Progenitor cell of endocrine pancreas (in vitro differentiated cells): ENCODE data around the gene PERCC1. TPM values are rescaled to one million over a fixed set of nuclear protein-coding genes. Genes with fewer than 3 reads are reported as not detected.

Source experiments
- DNase-seq: peaks from one replicate; pipeline ENCODE4 v3.0.0; 2021; ENCODE audit warnings: low spot score; ENCODE audit not compliant: unreplicated experiment
- H3K27ac Mint-ChIP-seq: 2 replicates; pipeline ENCODE4 v1.8.0; 2021; ENCODE audit warnings: mild to moderate bottlenecking, moderate library complexity, mixed read lengths
- H3K27me3 Mint-ChIP-seq: 2 replicates; pipeline ENCODE4 v1.8.0; 2021; ENCODE audit warnings: mixed read lengths
- H3K36me3 Mint-ChIP-seq: 2 replicates; pipeline ENCODE4 v1.8.0; 2022; ENCODE audit warnings: mixed read lengths; ENCODE audit not compliant: insufficient read depth
- H3K4me1 Mint-ChIP-seq: 2 replicates; pipeline ENCODE4 v1.8.0; 2021; ENCODE audit warnings: low read depth, mixed read lengths
- H3K4me3 Mint-ChIP-seq: 2 replicates; pipeline ENCODE4 v1.8.0; 2021; ENCODE audit warnings: low read depth, mild to moderate bottlenecking, moderate library complexity, mixed read lengths
- H3K9me3 Mint-ChIP-seq: 2 replicates; pipeline ENCODE4 v1.8.0; 2021; ENCODE audit warnings: low read depth, mixed read lengths
- total RNA-seq: library from RNA; stranded (reverse); gene quantifications from 2 replicates; pipeline ENCODE4 v1.2.1, GENCODE V29; 2021
- TF ChIP-seq, protein P1 (sequence below): fragments of 200-600 bp; sonication (generic); IDR thresholded peaks from one replicate; pipeline ENCODE4 v1.5.0; 2021; ENCODE audit warnings: antibody characterized with exemption, mild to moderate bottlenecking; ENCODE audit not compliant: unreplicated experiment

PERCC1 gene
- total RNA-seq, 1 donor from 2014 or later, result 7.6 TPM

GRCh38 chr16:1450218-1450617 lies 19.3 kb downstream of the PERCC1 start:
- Mint-ChIP-seq H3K4me3 (no peak overlapping the region), H3K36me3 (peaks cover 2% of the 10 kb centered on the region), H3K9me3 (no peaks in the 10 kb centered on the region), H3K27ac (no peak overlapping the region), H3K27me3 (no peaks in the 10 kb centered on the region), H3K4me1 (no peaks in the 10 kb centered on the region)
- no peak for DNase-seq
- TF ChIP-seq, protein P1, sequence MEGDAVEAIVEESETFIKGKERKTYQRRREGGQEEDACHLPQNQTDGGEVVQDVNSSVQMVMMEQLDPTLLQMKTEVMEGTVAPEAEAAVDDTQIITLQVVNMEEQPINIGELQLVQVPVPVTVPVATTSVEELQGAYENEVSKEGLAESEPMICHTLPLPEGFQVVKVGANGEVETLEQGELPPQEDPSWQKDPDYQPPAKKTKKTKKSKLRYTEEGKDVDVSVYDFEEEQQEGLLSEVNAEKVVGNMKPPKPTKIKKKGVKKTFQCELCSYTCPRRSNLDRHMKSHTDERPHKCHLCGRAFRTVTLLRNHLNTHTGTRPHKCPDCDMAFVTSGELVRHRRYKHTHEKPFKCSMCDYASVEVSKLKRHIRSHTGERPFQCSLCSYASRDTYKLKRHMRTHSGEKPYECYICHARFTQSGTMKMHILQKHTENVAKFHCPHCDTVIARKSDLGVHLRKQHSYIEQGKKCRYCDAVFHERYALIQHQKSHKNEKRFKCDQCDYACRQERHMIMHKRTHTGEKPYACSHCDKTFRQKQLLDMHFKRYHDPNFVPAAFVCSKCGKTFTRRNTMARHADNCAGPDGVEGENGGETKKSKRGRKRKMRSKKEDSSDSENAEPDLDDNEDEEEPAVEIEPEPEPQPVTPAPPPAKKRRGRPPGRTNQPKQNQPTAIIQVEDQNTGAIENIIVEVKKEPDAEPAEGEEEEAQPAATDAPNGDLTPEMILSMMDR, result no peak

GRCh38 chr16:1450841-1451240 lies 20.0 kb downstream of the PERCC1 start:
- no peak overlapping the region for H3K27ac Mint-ChIP-seq
- TF ChIP-seq, protein P1, result no peak

DNA sequence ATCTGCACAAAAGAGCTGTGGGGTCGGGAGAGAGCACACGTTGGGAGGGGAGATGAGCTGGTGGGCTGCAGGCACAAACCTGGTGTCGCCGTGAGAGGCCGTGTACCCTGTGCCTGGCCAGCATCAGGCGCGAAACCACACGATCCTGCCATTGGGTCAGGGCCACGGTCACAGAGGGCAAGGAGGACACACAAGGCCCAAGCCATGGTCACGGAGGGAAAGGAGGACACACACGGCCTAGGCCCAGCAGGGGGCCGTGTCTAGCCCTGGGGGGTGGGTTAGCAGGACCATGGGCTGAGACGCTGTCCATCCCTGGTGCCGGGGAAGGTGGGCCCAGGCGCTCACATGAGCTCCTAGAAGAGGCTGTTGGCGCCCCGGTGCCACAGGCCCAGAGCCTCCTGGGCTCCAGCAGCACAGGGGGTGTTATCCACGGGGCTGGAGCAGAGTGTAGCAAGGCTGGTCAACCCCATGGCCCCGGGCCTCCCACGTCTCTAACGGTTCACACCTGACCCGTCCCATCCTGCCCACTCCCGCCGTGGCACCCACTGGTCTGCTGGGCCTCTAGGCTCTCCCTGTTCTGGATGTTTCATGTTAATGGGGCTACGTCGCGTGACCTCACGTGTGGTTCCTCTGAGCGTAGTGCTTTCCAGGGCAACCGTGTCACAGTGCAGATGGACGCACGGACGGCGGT lies 21.0 kb downstream of the PERCC1 start:
- DNase-seq, result no peak
- Mint-ChIP-seq H3K4me3 (no peak overlapping the region), H3K27ac (no peak overlapping the region), H3K36me3 (peaks cover 2% of the 10 kb centered on the region), H3K9me3 (no peaks in the 10 kb centered on the region), H3K27me3 (no peaks in the 10 kb centered on the region), H3K4me1 (no peaks in the 10 kb centered on the region)
- TF ChIP-seq, protein P1, result no peak

More at GRCh38 chr16:1450841-1451240, 20.0 kb downstream of the PERCC1 start:
- Mint-ChIP-seq H3K9me3 (no peaks in the 10 kb centered on the region), H3K4me1 (no peaks in the 10 kb centered on the region), H3K4me3 (no peak overlapping the region), H3K27me3 (no peaks in the 10 kb centered on the region), H3K36me3 (peaks cover 2% of the 10 kb centered on the region)
- no peak for DNase-seq

DNA sequence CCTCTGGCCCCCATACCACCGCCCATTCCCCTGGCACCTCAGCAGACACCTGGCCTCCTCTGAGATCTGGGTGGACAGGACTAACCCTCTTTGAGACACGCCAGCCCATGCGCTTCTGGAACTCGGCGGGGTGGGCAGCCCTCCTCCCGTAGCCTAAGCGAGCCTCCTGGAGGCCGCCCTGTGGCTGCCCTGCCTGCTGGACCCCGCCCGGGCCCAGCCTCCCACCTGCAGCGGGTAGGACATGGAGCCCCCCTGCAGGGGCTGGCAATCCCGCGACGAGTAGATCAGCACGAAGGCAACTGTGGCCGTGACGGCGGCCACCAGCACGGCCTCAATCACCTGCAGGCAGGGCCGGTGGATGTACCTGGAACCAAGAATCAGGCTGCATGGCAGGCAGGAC lies 21.7 kb downstream of the PERCC1 start:
- TF ChIP-seq, protein P1, result no peak
- Mint-ChIP-seq H3K4me3 (no peak overlapping the region), H3K9me3 (no peaks in the 10 kb centered on the region), H3K4me1 (no peaks in the 10 kb centered on the region), H3K27me3 (no peaks in the 10 kb centered on the region), H3K27ac (no peak overlapping the region), H3K36me3 (peaks cover 2% of the 10 kb centered on the region)
- DNase-seq, result no peak

- Mint-ChIP-seq H3K27me3 (no peaks in the 10 kb centered on the region), H3K27ac (no peak overlapping the region), H3K36me3 (peaks cover 2% of the 10 kb centered on the region), H3K4me1 (no peaks in the 10 kb centered on the region), H3K4me3 (no peak overlapping the region), H3K9me3 (no peaks in the 10 kb centered on the region)
- TF ChIP-seq, protein P1, result no peak
- DNase-seq, result no peak
These were observed 22.4 kb downstream of the PERCC1 start for GRCh38 chr16:1453316-1453715.
